DMS79 (cell line): ENCODE measurements around the gene SYNJ2BP.

Experiments used
- DNase-seq: peaks from one replicate; lab custom pipeline; 2025; lab: John Stamatoyannopoulos, UW

SYNJ2BP gene

DNA sequence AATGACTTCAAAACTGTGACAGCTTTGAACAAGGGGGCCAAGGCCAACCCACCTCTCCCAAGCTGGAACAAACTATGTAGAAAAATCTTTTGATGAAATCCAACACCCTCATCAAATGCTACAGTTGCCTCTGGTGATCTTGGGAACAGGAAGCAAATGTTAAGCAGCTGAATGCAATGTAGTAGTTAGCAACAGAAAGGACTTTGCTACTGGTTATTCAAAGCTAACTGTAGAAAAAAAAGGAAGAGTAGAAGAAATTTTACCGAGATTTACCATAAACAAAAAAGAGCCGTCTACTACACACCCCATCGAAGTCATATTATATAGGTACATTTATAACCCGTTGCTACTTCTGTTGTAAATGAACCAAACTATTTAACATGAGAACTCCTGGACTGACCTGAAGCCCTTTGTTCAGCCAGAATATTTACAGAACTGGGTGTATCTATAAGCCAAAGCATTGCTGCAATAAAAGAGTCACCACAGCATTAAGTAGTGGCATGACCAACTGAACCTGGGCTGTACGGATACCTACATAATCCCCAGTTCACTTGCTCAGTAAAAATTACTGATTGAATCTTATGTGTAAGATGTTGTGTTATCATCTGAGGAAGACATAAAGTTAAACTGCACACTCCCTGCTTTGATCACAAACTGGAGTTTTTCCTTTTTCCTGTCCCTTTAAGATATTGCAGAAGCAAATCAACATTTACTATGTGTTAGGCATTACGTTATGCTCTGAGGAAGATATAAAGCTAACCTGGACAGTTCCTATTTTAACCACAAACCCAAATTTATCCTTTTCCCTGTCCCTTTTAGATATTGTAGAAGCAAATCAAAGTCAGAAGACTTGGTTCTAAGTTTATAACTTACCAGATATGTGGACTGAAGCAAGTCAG lies 25.1 kb downstream of the SYNJ2BP start:
- no peak for DNase-seq

DNA sequence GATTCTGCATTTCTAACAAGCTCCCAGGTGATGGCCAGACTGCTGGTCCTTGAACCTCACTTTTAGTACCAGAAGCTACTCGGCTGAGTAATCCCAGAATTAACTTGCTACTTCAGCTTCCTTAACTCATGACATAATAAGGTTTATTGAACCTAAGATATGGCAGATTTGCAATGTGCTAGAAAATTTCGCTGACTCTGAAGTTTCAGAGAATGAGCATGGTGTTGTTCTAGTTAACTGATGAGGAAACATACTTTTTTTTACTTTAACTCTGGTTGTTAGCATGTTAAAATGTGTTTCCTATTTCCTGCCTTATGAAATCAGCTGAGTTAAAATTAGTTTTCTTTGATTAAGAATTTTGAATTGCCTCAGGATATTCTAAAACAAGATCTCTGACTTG lies 34.4 kb downstream of the SYNJ2BP start:
- DNase-seq, result no peak

DNA sequence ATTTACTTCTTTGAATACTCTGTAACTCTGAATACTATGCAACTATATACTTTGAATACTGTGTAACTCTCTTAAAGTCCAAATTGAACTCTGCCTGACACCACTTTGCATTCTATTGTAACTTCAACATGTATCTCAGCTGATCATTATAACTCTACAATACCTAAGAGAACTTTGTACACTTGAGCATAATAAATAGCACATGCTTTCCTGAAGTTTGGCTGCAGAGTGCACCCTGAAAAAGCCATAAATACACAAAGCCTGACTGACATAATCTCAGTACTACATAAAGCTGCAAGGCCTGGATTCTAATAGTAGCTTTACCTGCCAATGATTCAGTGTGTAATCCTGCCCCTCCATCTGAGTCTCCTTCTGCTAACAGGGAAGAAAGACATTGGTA lies 36.1 kb downstream of the SYNJ2BP start:
- DNase-seq, result no peak

GRCh38 chr14:70378696-70379095 lies 38.2 kb downstream of the SYNJ2BP start:
- no peak for DNase-seq
